SK-N-SH treated with all-trans-retinoic acid at 6 μM for 48 hours (cell line): Measurements from ENCODE around the gene LILRB5.

Experiments
- BACH2 ChIP-seq: fragments of 250-450 bp; sonication (Bioruptor Pico); IDR thresholded peaks from 2 replicates; pipeline ENCODE4 v1.9.0; 2021; ENCODE audit warnings: mild to moderate bottlenecking, borderline replicate concordance
- CSDC2 ChIP-seq: fragments of 250-450 bp; sonication (Bioruptor Pico); IDR thresholded peaks from 2 replicates; pipeline ENCODE4 v1.5.0; 2020; ENCODE audit warnings: mild to moderate bottlenecking, moderate library complexity
- RARB ChIP-seq: fragments of 250-450 bp; sonication (Bioruptor Pico); IDR thresholded peaks from 2 replicates; pipeline ENCODE4 v1.8.0; 2021; ENCODE audit warnings: mild to moderate bottlenecking, moderate library complexity
- TOX ChIP-seq: fragments of 250-450 bp; sonication (Bioruptor Pico); IDR thresholded peaks from 2 replicates; pipeline ENCODE4 v1.8.0; 2021; ENCODE audit warnings: mild to moderate bottlenecking, moderate library complexity, borderline replicate concordance
- TF ChIP-seq, protein P1 (sequence below): fragments of 250-450 bp; sonication (Bioruptor Pico); IDR thresholded peaks from 2 replicates; pipeline ENCODE4 v1.8.0; 2020; ENCODE audit warnings: mild to moderate bottlenecking, moderate library complexity, borderline replicate concordance
- TF ChIP-seq, protein P2 (sequence below): fragments of 250-450 bp; sonication (Bioruptor Pico); IDR thresholded peaks from 2 replicates; pipeline ENCODE4 v1.5.0; 2020; ENCODE audit warnings: mild to moderate bottlenecking, moderate library complexity
- TF ChIP-seq, protein P3 (sequence below): fragments of 250-450 bp; sonication (Bioruptor Pico); IDR thresholded peaks from 2 replicates; pipeline ENCODE4 v1.5.1; 2020; ENCODE audit warnings: low read depth, mild to moderate bottlenecking, moderate library complexity

DNA sequence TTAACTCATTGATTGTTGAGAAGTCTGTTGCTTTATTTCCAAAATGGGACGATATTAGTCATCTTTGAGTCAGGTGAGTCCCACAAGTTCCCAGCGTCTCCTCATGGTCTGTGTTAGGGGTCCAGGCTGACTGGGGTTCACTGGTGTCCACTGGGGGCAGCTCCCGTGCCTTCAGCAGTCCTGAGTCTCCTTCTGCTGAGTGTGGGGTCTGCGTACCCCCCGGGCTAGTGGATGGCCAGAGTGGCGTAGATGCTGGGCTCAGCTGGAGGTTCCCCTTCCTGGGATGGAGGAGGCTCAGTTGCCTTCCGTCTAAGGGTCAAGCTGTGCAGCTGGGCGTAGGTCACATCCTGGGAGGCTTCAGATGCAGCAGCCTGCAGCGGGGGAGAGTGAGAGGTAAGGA is 40.2 kb downstream of the LILRB5 start:
- TF ChIP-seq, protein P1, sequence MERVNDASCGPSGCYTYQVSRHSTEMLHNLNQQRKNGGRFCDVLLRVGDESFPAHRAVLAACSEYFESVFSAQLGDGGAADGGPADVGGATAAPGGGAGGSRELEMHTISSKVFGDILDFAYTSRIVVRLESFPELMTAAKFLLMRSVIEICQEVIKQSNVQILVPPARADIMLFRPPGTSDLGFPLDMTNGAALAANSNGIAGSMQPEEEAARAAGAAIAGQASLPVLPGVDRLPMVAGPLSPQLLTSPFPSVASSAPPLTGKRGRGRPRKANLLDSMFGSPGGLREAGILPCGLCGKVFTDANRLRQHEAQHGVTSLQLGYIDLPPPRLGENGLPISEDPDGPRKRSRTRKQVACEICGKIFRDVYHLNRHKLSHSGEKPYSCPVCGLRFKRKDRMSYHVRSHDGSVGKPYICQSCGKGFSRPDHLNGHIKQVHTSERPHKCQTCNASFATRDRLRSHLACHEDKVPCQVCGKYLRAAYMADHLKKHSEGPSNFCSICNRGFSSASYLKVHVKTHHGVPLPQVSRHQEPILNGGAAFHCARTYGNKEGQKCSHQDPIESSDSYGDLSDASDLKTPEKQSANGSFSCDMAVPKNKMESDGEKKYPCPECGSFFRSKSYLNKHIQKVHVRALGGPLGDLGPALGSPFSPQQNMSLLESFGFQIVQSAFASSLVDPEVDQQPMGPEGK (CRISPR knock-in tag), result no peak
- TF ChIP-seq, protein P2, sequence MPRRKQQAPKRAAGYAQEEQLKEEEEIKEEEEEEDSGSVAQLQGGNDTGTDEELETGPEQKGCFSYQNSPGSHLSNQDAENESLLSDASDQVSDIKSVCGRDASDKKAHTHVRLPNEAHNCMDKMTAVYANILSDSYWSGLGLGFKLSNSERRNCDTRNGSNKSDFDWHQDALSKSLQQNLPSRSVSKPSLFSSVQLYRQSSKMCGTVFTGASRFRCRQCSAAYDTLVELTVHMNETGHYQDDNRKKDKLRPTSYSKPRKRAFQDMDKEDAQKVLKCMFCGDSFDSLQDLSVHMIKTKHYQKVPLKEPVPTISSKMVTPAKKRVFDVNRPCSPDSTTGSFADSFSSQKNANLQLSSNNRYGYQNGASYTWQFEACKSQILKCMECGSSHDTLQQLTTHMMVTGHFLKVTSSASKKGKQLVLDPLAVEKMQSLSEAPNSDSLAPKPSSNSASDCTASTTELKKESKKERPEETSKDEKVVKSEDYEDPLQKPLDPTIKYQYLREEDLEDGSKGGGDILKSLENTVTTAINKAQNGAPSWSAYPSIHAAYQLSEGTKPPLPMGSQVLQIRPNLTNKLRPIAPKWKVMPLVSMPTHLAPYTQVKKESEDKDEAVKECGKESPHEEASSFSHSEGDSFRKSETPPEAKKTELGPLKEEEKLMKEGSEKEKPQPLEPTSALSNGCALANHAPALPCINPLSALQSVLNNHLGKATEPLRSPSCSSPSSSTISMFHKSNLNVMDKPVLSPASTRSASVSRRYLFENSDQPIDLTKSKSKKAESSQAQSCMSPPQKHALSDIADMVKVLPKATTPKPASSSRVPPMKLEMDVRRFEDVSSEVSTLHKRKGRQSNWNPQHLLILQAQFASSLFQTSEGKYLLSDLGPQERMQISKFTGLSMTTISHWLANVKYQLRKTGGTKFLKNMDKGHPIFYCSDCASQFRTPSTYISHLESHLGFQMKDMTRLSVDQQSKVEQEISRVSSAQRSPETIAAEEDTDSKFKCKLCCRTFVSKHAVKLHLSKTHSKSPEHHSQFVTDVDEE (CRISPR knock-in tag), result no peak
- TF ChIP-seq RARB (CRISPR knock-in tag) (no peak), TOX (CRISPR knock-in tag) (no peak), BACH2 (CRISPR knock-in tag) (no peak), CSDC2 (CRISPR knock-in tag) (no peak)
- TF ChIP-seq, protein P3, sequence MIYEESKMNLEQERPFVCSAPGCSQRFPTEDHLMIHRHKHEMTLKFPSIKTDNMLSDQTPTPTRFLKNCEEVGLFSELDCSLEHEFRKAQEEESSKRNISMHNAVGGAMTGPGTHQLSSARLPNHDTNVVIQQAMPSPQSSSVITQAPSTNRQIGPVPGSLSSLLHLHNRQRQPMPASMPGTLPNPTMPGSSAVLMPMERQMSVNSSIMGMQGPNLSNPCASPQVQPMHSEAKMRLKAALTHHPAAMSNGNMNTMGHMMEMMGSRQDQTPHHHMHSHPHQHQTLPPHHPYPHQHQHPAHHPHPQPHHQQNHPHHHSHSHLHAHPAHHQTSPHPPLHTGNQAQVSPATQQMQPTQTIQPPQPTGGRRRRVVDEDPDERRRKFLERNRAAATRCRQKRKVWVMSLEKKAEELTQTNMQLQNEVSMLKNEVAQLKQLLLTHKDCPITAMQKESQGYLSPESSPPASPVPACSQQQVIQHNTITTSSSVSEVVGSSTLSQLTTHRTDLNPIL (CRISPR knock-in tag), result no peak
